Fibroblast of pulmonary artery (primary cell): ENCODE data around the gene NXPH4.

Experiments
- DNase-seq: peaks from one replicate; pipeline ENCODE4 v3.0.0-alpha.2; 2010; ENCODE audit warnings: low read depth
- H3K4me3 ChIP-seq: replicated peaks from 2 replicates; pipeline ENCODE4 v1.5.1; 2011; ENCODE audit warnings: low read depth, mild to moderate bottlenecking, control low read depth, low read length, moderate library complexity
- CTCF ChIP-seq: IDR thresholded peaks from 2 replicates; pipeline ENCODE4 v1.5.1; 2011; ENCODE audit warnings: mild to moderate bottlenecking, control low read depth, low read length, inconsistent platforms; ENCODE audit errors: missing control alignments

NXPH4 gene

GRCh38 chr12:57195611-57196371 lies 20.8 kb upstream of the NXPH4 start:
- DNase-seq, result no peak
- no peak for TF ChIP-seq CTCF
- H3K4me3 ChIP-seq, result no peak overlapping the region

DNA sequence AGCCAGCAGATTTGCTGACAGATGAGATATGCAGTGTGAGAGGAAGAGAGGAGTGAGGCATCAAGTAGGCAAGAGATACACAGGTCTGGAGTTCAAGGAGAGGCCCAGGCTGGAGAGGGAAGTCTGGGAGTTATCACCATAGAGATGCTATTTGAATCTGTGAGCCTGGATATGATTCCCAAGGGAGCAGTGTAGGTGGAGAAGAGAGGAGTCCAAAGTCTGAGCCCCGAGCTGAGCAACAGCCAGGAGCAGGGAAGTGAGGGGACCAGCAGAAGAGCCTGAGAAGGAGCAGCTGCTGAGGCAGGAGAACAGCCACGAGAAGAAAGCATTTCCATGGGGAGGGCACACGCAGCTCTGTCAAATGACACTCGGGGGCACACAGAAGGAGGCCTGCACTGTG lies 20.2 kb upstream of the NXPH4 start:
- TF ChIP-seq CTCF, result no peak
- no peak overlapping the region for H3K4me3 ChIP-seq
- DNase-seq, result no peak

DNA sequence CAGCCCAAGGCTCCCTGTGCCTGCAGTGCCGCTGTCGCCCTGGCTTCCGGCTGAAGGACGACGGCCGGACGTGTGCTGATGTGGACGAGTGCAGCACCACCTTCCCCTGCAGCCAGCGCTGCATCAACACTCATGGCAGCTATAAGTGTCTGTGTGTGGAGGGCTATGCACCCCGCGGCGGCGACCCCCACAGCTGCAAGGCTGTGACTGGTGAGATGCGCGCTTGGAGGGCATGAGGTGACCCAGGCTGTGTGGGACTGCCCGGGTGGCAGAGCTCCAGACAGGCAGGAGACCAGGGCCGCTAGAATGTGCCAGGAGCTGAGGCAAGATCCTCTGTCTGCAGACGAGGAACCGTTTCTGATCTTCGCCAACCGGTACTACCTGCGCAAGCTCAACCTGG lies 19.6 kb upstream of the NXPH4 start:
- no peak for TF ChIP-seq CTCF
- no peak for DNase-seq
- no peak overlapping the region for H3K4me3 ChIP-seq

DNA sequence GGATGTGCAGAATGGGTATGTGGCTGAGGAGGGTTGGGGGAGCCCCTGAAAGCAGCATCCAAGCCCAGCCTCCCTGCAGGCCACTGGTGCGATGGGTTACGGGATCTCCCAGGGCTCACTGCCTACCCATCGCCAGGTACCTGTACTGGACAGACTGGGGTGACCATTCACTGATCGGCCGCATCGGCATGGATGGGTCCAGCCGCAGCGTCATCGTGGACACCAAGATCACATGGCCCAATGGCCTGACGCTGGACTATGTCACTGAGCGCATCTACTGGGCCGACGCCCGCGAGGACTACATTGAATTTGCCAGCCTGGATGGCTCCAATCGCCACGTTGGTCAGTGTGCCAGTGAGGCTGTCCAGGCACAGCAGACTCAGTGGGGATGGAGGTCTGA lies 18.3 kb upstream of the NXPH4 start:
- no peak overlapping the region for H3K4me3 ChIP-seq
- no peak for DNase-seq
- no peak for TF ChIP-seq CTCF

DNA sequence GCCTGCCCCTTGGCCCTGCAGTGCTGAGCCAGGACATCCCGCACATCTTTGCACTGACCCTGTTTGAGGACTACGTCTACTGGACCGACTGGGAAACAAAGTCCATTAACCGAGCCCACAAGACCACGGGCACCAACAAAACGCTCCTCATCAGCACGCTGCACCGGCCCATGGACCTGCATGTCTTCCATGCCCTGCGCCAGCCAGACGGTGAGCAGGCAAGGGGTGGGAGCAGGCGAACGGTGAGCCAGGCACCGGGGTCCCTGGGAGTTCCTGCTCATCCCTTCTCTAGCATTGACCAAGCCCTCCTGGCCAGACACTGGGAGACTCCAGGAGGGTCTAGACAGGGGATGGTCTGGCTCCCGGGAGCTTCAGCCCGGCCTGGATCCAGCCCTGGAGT lies 17.4 kb upstream of the NXPH4 start:
- H3K4me3 ChIP-seq, result no peak overlapping the region
- no peak for TF ChIP-seq CTCF
- no peak for DNase-seq

DNA sequence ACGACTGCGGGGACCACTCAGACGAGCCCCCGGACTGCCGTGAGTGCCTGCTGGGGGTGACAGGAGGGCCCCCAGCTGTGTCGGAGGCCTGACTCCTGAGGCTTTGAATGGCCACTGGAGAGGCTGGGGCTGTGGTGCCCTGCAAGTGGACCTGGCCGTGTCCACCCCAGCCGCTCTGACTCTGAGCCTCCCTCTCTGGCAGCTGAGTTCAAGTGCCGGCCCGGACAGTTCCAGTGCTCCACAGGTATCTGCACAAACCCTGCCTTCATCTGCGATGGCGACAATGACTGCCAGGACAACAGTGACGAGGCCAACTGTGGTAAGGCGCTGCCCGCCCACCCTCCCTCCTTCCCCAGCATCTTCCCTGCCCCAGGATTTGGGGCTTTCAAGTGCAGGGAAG lies 16.1 kb upstream of the NXPH4 start:
- DNase-seq, result no peak
- no peak overlapping the region for H3K4me3 ChIP-seq
- TF ChIP-seq CTCF, result no peak

- DNase-seq, result no peak
- TF ChIP-seq CTCF, result no peak
- no peak overlapping the region for H3K4me3 ChIP-seq
These were observed 15.4 kb upstream of the NXPH4 start for GRCh38 chr12:57201219-57201618.
